GM12878 (cell line): ENCODE measurements around the gene MRNIP.

Experiments
- ASH2L ChIP-seq: fragments of 300-600, 200-600 bp; sonication (generic); IDR thresholded peaks from 2 replicates; pipeline ENCODE4 v1.6.1; 2017; ENCODE audit warnings: low read depth, mild to moderate bottlenecking, borderline replicate concordance
- BACH1 ChIP-seq: fragments of 450-650 bp; IDR thresholded peaks from 2 replicates; pipeline ENCODE4 v1.6.1; 2017; ENCODE audit warnings: mild to moderate bottlenecking, borderline replicate concordance
- BCL11A ChIP-seq: IDR thresholded peaks from 2 replicates; pipeline ENCODE4 v1.6.1; 2011; ENCODE audit warnings: low read depth, low read length
- CHD1 ChIP-seq: IDR thresholded peaks from 2 replicates; pipeline ENCODE4 v1.6.1; 2012; ENCODE audit warnings: low read depth, low read length, improper control_type of control experiment
- CTCF ChIP-seq, 3 experiments: IDR thresholded peaks in 2 of 3; conservative IDR thresholded peaks in 1 of 3; 2 replicates each; pipeline ENCODE4 v1.5.1; 2011; ENCODE audit warnings: low read depth in 3 of 3, low read length in 3 of 3, mild to moderate bottlenecking in 3 of 3, control low read depth in 2 of 3, moderate library complexity in 2 of 3, inconsistent platforms in 1 of 3, mixed read lengths in 1 of 3; ENCODE audit not compliant: control insufficient read depth in 2 of 3, insufficient read depth in 1 of 3; ENCODE audit errors: extremely low read depth in 1 of 3
- FOXM1 ChIP-seq: IDR thresholded peaks from 2 replicates; pipeline ENCODE4 v1.6.1; 2012; ENCODE audit warnings: low read depth, mild to moderate bottlenecking, inconsistent platforms, low read length, moderate library complexity
- JUNB ChIP-seq: IDR thresholded peaks from 2 replicates; pipeline ENCODE4 v1.6.1; 2016; ENCODE audit warnings: antibody characterized with exemption, mild to moderate bottlenecking
- MAX ChIP-seq: IDR thresholded peaks from 2 replicates; pipeline ENCODE4 v1.6.1; 2012; ENCODE audit warnings: low read depth, low read length, improper control_type of control experiment
- NR2C1 ChIP-seq: fragments of 450-650 bp; IDR thresholded peaks from 2 replicates; pipeline ENCODE4 v1.6.1; 2017; ENCODE audit warnings: antibody characterized with exemption, mild to moderate bottlenecking, moderate library complexity
- POLR2A ChIP-seq: IDR thresholded peaks from 2 replicates; pipeline ENCODE4 v1.6.1; 2011; ENCODE audit warnings: low read depth, mild to moderate bottlenecking, low read length
- POLR2AphosphoS5 ChIP-seq: IDR thresholded peaks from 2 replicates; pipeline ENCODE4 v1.6.1; 2011; ENCODE audit warnings: mild to moderate bottlenecking, low read length, inconsistent platforms
- RFX5 ChIP-seq: IDR thresholded peaks from 2 replicates; pipeline ENCODE4 v1.6.1; 2011; ENCODE audit warnings: low read depth, low read length, improper control_type of control experiment
- YY1 ChIP-seq: IDR thresholded peaks from 2 replicates; pipeline ENCODE4 v1.6.1; 2011; ENCODE audit warnings: low read depth, mild to moderate bottlenecking, low read length

GRCh38 chr5:179906795-179907555 is 48.4 kb upstream of the MRNIP start:
- TF ChIP-seq ASH2L (no peak), POLR2AphosphoS5 (no peak), CTCF (IDR thresholded peaks at IDR 0.05 in 2 of 3, conservative IDR thresholded peaks at IDR 0.05 in 1 of 3; ENCODE audit: control insufficient read depth in 2 of 3, extremely low read depth in 1 of 3, insufficient read depth in 1 of 3, low read depth in 3 of 3, low read length in 3 of 3) (no peak), FOXM1 (no peak), MAX (no peak), RFX5 (no peak), YY1 (no peak), NR2C1 (no peak), CHD1 (no peak), POLR2A (no peak), JUNB (no peak), BCL11A (no peak), BACH1 (no peak)
